Heart left ventricle (tissue), 16 donors: ENCODE results near the gene WDR17. TPM values are rescaled to one million over a fixed set of nuclear protein-coding genes. Genes with fewer than 3 reads are reported as not detected.

Experiments
- ATAC-seq, 4 donors: fragments of 200-7000 bp; cut with Tn5 transposase; one replicate each; pipeline ENCODE4 v1.9.1; 2020 to 2022; ENCODE audit warnings: moderate library complexity in 4 of 4, mild to moderate bottlenecking in 3 of 4, moderate number of reproducible peaks in 1 of 4
- DNase-seq, 5 donors: peaks; one replicate each; pipeline ENCODE4 v3.0.0-alpha.2; 2020
- H3K27ac ChIP-seq, 12 donors: fragments of 200-600 bp; sonication (generic) in 4 of 12; one replicate each; pipeline versions ENCODE4 v1.5.0 to v1.8.0; 2016 to 2022; ENCODE audit warnings: mild to moderate bottlenecking in 2 of 12
- H3K27me3 ChIP-seq, 9 donors: fragments of 200-600 bp; sonication (generic) in 2 of 9; one replicate each; pipeline versions ENCODE4 v1.5.1 to v1.8.0; 2016 to 2022; ENCODE audit warnings: mild to moderate bottlenecking in 3 of 9
- H3K36me3 ChIP-seq, 9 donors: fragments of 200-600 bp; sonication (generic) in 2 of 9; one replicate each; pipeline versions ENCODE4 v1.5.0 to v1.8.0; 2018 to 2022; ENCODE audit warnings: mild to moderate bottlenecking in 2 of 9
- H3K4me1 ChIP-seq, 12 donors: fragments of 200-600 bp; sonication (generic) in 4 of 12; one replicate each; pipeline versions ENCODE4 v1.5.0 to v1.8.0; 2016 to 2022; ENCODE audit warnings: mild to moderate bottlenecking in 3 of 12
- H3K4me3 ChIP-seq, 12 donors: fragments of 200-600 bp; sonication (generic) in 4 of 12; one replicate each; pipeline versions ENCODE4 v1.5.0 to v1.8.0; 2017 to 2022; ENCODE audit warnings: mild to moderate bottlenecking in 9 of 12, moderate library complexity in 4 of 12
- H3K9me3 ChIP-seq, 12 donors: fragments of 200-600 bp; sonication (generic) in 4 of 12; one replicate each; pipeline versions ENCODE4 v1.5.0 to v1.8.0; 2016 to 2022; ENCODE audit warnings: mild to moderate bottlenecking in 1 of 12
- POLR2A ChIP-seq, 2 donors: fragments of 450-650 bp; IDR thresholded peaks; one replicate each; pipeline ENCODE4 v1.6.1; 2017; ENCODE audit warnings: antibody characterized with exemption in 2 of 2, mild to moderate bottlenecking in 2 of 2, moderate library complexity in 2 of 2
- whole genome bisulfite sequencing, 4 donors: extraction: QIAGEN DNeasy Blood & Tissue Kit in 2 of 4; methylation state at CpG; one replicate each; pipeline versions ENCODE4 v1.1.5 to v1.1.7; 2013 to 2018; 5-methylcytosine and 5-hydroxymethylcytosine counted together
- intact Hi-C, 10 donors: fragments of 100-400 bp; cut with DNase I; formaldehyde crosslinking; loops; one replicate each; pipeline versions ENCODE4 v1.11.1 to v1.14.2; 2022
- polyA plus RNA-seq, 2 donors: library from polyadenylated mRNA; stranded (reverse); fragments of 200-250 nt; gene quantifications; one replicate each; pipeline ENCODE4 v1.2.3, GENCODE V29; 2013
- total RNA-seq, 9 donors: library from RNA; depleted of rRNA in 2 of 9; stranded (reverse); fragments of >200 nt in 2 of 9; fragmentation: NEBNext Ultra II Directional in 3 of 9; extraction: Animal tissue kit (Norgen Biotek cat#: 25700) in 3 of 9; gene quantifications; one replicate each; pipeline versions ENCODE4 v1.1.0 to v1.2.4, GENCODE V29; 2016 to 2023
- TF ChIP-seq, protein P1 (sequence below), 12 donors: fragments of 200-600 bp; sonication (generic) in 4 of 12; IDR thresholded peaks; one replicate each; pipeline versions ENCODE4 v1.5.0 to v1.8.0; 2018 to 2022; ENCODE audit warnings: antibody characterized with exemption in 12 of 12, mild to moderate bottlenecking in 5 of 12
- donor health status: ischemic (EF 13 %, LVEDD 7.1; RV severe dilation, severe dysfunction).
- donor health status: healthy with polysubstance abuse.
- donor health status: DM: no; HTN: yes; CAD: no.
- donor health status: DM: no; HTN: no; CAD: no.
- donor health status: ischemic (EF 25% LVEDD 6.9; RV normal size, moderate dysfunction).
- donor health status: ischemic (EF 25% LVEDD 5.7; RV mildly dilated, moderate dysfunction).
- donor health status: healthy.
- donor health status: DM: yes; HTN: yes; CAD: no.
- donor health status: ischemic (EF 35%, LVEDD 5.7; RV mildly dilated, moderate dysfunction).
- donor health status: nonischemic (EF 11% LVEDD 7.7; RV severe dilation, severe dysfunction).
- donor health status: DM: yes; HTN: yes; CAD: no.
- donor health status: PGD.
- donor health status: ischemic (EF 29% LVEDD 5.4; RV normal size, mild dysfunction).
- donor health status: nonischemic (EF 23%, LVEDD 6.1; RV moderate dilation, normal function).

The WDR17 gene
- total and polyA plus RNA-seq, 11 donors: 0.21 to 1.4 (median 0.58) TPM

DNA sequence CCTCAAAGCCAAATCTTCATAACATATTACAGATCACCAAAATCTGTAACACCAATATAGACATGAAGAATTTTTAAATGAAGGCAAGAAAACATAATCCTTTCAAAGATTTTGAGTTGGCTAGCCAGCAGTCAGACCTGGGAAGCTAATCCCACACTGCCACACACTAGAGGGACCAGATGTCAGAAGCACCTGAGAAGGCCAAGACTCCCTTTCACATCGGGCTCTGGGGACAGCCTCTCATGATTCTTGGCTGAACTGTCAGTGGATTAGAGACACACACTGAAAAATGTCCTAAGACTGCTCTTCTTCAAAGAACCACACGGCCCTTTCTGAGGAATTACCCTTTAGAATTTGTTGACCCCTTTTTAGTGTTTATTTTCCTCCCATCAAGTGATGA lies 157.9 kb downstream of the WDR17 start:
- H3K4me3 ChIP-seq: no peak overlapping the region
- H3K9me3 ChIP-seq: no peaks in the 10 kb centered on the region
- 81 to 95% (median 85%) methylated on average over 2 of the region's 2 CpGs for WGBS, 4 donors
- intact Hi-C loops: no loop called here
- H3K36me3 ChIP-seq: no peaks in the 10 kb centered on the region
- DNase-seq (no peak), ATAC-seq (no peak)
- no peaks in the 10 kb centered on the region for H3K27me3 ChIP-seq
- TF ChIP-seq POLR2A (IDR thresholded peaks at IDR 0.05): no peak
- TF ChIP-seq, protein P1, sequence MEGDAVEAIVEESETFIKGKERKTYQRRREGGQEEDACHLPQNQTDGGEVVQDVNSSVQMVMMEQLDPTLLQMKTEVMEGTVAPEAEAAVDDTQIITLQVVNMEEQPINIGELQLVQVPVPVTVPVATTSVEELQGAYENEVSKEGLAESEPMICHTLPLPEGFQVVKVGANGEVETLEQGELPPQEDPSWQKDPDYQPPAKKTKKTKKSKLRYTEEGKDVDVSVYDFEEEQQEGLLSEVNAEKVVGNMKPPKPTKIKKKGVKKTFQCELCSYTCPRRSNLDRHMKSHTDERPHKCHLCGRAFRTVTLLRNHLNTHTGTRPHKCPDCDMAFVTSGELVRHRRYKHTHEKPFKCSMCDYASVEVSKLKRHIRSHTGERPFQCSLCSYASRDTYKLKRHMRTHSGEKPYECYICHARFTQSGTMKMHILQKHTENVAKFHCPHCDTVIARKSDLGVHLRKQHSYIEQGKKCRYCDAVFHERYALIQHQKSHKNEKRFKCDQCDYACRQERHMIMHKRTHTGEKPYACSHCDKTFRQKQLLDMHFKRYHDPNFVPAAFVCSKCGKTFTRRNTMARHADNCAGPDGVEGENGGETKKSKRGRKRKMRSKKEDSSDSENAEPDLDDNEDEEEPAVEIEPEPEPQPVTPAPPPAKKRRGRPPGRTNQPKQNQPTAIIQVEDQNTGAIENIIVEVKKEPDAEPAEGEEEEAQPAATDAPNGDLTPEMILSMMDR (IDR thresholded peaks at IDR 0.05): no peak
- H3K27ac ChIP-seq: no peak overlapping the region
- H3K4me1 ChIP-seq: no peaks in the 10 kb centered on the region

DNA sequence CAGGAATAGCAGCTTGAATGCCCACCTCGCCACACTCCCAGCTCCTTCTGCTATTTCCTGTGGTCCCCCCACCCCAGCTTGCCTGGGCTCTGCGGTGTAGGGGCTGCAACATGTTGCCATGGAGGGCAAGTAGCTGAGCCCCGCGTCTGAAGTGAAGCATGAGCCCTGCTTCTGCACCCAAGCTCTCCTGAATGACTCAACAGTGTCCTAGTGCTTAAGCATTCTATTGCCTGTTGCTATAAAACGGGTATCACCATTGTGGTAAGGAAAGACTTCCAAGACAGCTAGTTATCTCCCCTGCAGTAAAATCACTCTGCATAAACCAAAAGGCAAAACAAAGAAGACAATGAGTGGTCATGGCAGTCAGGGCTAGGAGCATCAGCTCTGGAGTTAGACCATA lies 161.1 kb downstream of the WDR17 start:
- no peak overlapping the region for H3K27ac ChIP-seq
- intact Hi-C loops: no loop called here
- no peak for ATAC-seq
- TF ChIP-seq, protein P1 (IDR thresholded peaks at IDR 0.05): no peak
- TF ChIP-seq POLR2A (IDR thresholded peaks at IDR 0.05): no peak
- DNase-seq: no peak
- no peaks in the 10 kb centered on the region for H3K36me3 ChIP-seq
- H3K4me3 ChIP-seq: no peak overlapping the region
- no peaks in the 10 kb centered on the region for H3K9me3 ChIP-seq
- H3K27me3 ChIP-seq: no peaks in the 10 kb centered on the region
- WGBS, 4 donors: 63 to 88% (median 86%) methylated on average over 5 of the region's 5 CpGs
- peaks cover 0 to 25% (median 8%) of the 10 kb centered on the region in 12 donors for H3K4me1 ChIP-seq

DNA sequence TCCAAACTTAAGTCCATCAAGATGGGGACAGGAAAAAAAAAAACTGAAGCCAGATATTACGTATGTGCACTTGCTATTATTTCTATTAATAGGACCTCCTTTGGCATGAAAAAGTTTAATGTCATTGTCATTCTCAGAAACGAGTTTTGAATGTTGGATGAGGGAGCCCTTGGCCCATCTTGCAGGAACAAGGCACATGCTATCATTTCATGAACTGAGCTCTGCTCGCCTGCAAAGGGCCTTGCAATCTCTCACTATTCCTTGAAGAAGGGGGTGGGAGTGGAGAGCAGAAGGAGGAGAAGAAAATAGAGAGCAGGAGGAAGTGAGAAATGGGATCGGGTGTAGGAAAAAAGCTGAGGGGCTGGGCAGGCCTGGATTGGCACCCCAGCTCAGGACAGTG lies 164.0 kb downstream of the WDR17 start:
- H3K4me1 ChIP-seq: peaks cover 0 to 25% (median 8%) of the 10 kb centered on the region in 12 donors
- no peaks in the 10 kb centered on the region for H3K36me3 ChIP-seq
- no peak for DNase-seq
- H3K9me3 ChIP-seq: no peaks in the 10 kb centered on the region
- H3K27me3 ChIP-seq: no peaks in the 10 kb centered on the region
- ATAC-seq: peak in 3 of 4 donors; percentile 41 to 59 (median 49)
- TF ChIP-seq, protein P1 (IDR thresholded peaks at IDR 0.05): no peak
- TF ChIP-seq POLR2A (IDR thresholded peaks at IDR 0.05): no peak
- intact Hi-C loops: loop anchor here in 4 of 10 donors (2.0 to 10.0 kb wide), 5 partner anchors 32 to 95 kb away; partner anchors contain the start of genes SPATA4 (in 2 of the 4) and SPCS3 (in 1 of the 4)
- peak overlapping the region in 10 of 12 donors; percentile 7 to 79 (median 48) for H3K27ac ChIP-seq
- no peak overlapping the region for H3K4me3 ChIP-seq
- WGBS, 4 donors: 19 to 30% (median 26%) methylated on average over 4 of the region's 4 CpGs

Other genes starting within 250 kb of the WDR17 start
- under 1 TPM in 5 of 9 donors, not detected in 4; 0.25 to 0.84 (median 0.64) TPM for gene SPATA4, start 129.7 kb downstream of the WDR17 start, total RNA-seq
- under 1 TPM; 0.27 to 0.35 TPM for gene SPATA4, start 129.7 kb downstream of the WDR17 start, polyA plus RNA-seq
- gene ASB5, start 203.4 kb downstream of the WDR17 start, total RNA-seq: 1 to 10 TPM; 1.5 to 7.7 (median 3.2) TPM
- gene ASB5, start 203.4 kb downstream of the WDR17 start, polyA plus RNA-seq: 1 to 10 TPM; 1.0 to 2.0 TPM